Neural progenitor cell (in vitro differentiated cells): Measurements from ENCODE around the gene CEP295NL.

Experiments used
- CTCF ChIP-seq: fragments of 200-600 bp; sonication (generic); IDR thresholded peaks from 2 replicates; pipeline ENCODE4 v1.5.1; 2017; ENCODE audit warnings: antibody characterized with exemption, mild to moderate bottlenecking
- EZH2 ChIP-seq: fragments of 200-600 bp; sonication (generic); IDR thresholded peaks from 2 replicates; pipeline ENCODE4 v1.6.1; 2017; ENCODE audit warnings: antibody characterized with exemption, mild to moderate bottlenecking, moderate library complexity
- EZH2phosphoT487 ChIP-seq: fragments of 200-600 bp; sonication (generic); IDR thresholded peaks from 2 replicates; pipeline ENCODE4 v1.6.1; 2017; ENCODE audit warnings: antibody characterized with exemption

GRCh38 chr17:78896834-78897663 is 6.0 kb downstream of the CEP295NL start:
- TF ChIP-seq CTCF, result no peak
- TF ChIP-seq EZH2, result no peak
- TF ChIP-seq EZH2phosphoT487, result no peak
